Stimulated activated CD8-positive, alpha-beta memory T cell treated with anti-CD3 and anti-CD28 coated beads, Interleukin-12 subunit alpha, Interleukin-12 subunit beta, amount 100 ng/mL, for 1 hour (primary cell): ENCODE measurements around the gene CEP192.
"Not testable (repeated sequence)": the region's sequence is repeated elsewhere in the genome, so short reads cannot be mapped to it uniquely, and the experiment has no call there.

Experiments
- DNase-seq: peaks from one replicate; pipeline ENCODE4 v3.0.0-alpha.2; 2020; ENCODE audit warnings: low read depth

CEP192 gene

GRCh38 chr18:12990641-12990966 is 558 bp upstream of the CEP192 start:
- DNase-seq: no peak

- DNase-seq: no peak
Observed at GRCh38 chr18:12991821-12992179, 638 bp downstream of the CEP192 start.

- DNase-seq: no peak
Observed at GRCh38 chr18:12993439-12993838, 2.3 kb downstream of the CEP192 start.

GRCh38 chr18:12995424-12995823 is 4.3 kb downstream of the CEP192 start:
- DNase-seq: no peak

DNA sequence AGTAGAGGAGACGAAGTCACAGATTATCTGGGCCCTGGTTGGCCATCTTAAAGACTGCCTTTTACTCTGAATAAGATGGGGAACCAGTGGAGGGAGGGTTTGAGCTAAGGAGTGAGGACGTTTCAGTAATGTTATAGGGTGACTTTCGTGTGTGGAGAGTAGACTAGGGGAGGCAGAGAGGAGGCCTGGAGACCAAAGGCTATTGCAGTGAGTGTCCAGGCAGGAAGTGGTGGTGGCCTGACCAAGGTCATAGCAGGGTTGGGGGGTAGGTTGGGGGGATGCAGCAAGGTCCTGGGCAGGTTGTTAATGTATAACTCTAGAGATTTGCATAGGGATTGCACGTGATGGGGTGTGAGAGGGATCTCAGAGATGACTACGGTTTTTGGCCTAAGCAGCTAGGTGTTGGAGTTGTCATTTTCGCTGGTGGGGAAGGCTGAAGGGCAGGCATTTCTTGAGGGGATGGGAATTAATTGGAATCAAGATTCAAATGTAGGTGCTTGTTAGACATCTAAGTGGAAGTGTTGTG is 4.9 kb downstream of the CEP192 start:
- no peak for DNase-seq

DNA sequence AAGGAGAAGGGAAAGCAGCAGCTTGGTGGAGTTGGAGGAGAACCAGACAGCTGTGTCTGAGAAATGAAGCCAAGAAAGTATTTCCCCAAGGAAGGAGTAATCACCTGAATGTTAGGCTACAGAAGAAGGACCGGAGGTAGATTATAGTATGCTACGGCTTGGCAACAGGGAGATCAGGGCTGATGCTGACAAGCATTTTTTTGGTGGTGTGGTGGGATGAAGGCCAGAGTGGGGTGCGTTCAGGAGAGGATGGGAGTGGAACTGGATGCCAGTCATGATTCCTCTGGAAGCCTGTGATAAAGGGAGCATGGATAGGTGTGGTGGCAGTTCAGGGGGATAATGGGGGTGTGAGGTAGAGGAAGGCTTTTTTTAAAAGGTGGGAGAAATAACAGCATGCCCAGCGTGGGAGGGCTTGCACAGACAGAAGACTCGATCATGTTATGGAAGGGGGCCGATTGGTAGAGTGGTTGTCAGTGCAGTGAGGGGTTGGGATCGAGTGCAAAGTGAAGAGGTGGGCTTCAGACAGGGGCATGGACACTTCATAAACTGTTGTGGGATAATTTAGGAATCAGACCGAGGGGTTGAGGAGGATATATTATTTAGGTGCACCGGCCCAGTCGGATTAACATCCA is 5.6 kb downstream of the CEP192 start:
- DNase-seq: no peak

GRCh38 chr18:12997330-12997729 is 6.2 kb downstream of the CEP192 start:
- DNase-seq: not testable (repeated sequence)

DNA sequence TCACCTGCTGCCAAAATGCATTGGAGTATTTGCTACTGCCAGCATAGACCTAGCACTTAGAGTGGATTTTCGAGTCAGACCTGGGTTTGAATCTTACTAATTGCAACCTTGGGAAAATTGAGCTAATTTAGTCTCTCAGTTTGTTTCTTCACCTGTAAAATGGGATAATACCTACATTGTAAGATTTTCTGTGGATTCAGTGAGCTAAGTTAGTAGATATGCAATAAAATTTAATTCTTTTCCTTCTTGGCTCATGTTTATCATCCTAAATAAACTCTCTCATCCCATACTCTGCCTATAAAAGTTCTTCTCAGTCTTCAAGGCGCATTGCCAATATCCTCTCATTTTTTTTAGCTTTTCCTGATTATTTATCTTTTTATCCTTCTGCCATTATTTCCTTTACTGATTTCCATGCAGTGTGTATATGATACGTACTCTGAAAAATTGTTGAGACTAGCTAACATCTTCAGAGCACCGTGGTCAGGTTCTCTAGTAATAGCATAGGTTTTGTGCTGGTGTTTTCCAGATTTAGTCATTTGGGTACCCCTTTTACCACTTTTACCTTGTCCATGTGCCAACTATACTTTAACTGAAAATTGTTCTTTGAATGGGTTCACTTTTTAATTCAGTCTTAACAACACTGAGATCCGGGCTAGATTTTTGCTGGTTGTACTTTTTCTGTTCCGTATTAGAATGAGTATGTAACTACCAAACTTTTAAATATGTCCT is 7.3 kb downstream of the CEP192 start:
- DNase-seq: no peak

DNA sequence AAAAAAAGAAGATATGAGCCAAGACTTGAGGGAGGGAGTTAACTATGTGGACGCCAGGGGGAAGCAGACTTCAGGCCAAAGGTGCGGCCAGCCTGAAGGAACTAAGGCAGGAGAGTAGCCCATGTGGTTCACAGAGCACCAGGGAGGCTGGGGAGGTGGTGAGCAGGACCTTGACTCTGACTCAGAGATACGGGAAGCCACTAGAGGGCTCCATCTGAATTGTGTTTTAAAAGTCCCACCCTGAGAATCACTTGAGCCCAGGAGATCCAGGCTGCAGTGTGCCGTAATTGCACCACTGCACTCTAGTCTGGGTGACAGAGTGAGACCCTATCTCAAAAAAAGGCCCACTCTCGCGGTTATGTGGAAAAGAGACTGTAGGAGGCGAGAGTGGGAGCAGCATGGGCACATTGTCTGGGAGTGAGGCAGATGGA is 12.3 kb downstream of the CEP192 start:
- no peak for DNase-seq

GRCh38 chr18:13004396-13004795 is 13.2 kb downstream of the CEP192 start:
- DNase-seq: no peak

- DNase-seq: no peak
Observed at GRCh38 chr18:13005289-13005688, 14.1 kb downstream of the CEP192 start.

- DNase-seq: no peak
Observed at GRCh38 chr18:13006531-13007247, 15.5 kb downstream of the CEP192 start.

GRCh38 chr18:13007248-13007560 is 16.0 kb downstream of the CEP192 start:
- no peak for DNase-seq

- DNase-seq: no peak
Observed at GRCh38 chr18:13011719-13012118, 20.6 kb downstream of the CEP192 start.

- no peak for DNase-seq
Observed at GRCh38 chr18:13014232-13014631, 23.1 kb downstream of the CEP192 start.

- no peak for DNase-seq
Observed at GRCh38 chr18:13014818-13015217, 23.7 kb downstream of the CEP192 start.

- DNase-seq: no peak
Observed at GRCh38 chr18:13017247-13017875, 26.2 kb downstream of the CEP192 start.

GRCh38 chr18:13018374-13018773 is 27.2 kb downstream of the CEP192 start:
- no peak for DNase-seq

GRCh38 chr18:13019301-13019700 is 28.1 kb downstream of the CEP192 start:
- no peak for DNase-seq

DNA sequence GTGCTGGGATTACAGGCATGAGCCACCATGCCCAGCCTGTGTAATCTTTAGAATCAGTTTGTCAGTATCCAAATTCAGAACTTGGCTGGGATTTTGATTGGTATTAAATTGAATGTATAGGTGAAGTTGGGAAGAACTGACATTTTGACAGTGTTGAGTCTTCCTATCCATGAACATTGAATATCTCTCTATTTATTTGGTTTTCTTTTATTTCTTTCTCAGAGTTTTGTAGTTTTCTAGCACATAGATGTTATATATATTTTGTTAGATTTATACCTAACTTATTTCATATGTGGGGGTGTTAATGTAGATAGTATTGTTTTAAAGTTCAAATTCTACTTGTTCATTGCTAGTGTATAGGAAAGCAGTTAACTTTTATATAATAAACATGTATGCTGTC is 31.5 kb downstream of the CEP192 start:
- DNase-seq: no peak

DNA sequence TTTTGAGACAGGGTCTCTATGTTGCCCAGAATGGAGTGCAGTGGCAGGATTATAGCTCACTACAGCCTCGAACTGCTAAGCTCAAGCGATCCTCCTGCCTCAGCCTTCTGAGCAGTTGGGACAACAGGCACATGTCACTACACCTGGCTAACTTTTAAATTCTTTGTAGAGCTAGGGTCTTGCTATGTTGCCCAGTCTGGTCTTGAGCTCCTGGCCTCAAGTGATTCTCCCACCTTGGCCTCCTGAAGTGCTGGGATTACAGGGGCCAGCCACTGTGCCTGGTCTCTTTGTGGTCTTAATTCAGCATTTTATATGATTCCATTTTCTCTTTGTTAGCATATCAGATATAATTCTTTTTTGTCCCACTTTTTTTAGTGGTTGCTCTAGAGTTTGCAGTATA is 34.1 kb downstream of the CEP192 start:
- DNase-seq: no peak

DNA sequence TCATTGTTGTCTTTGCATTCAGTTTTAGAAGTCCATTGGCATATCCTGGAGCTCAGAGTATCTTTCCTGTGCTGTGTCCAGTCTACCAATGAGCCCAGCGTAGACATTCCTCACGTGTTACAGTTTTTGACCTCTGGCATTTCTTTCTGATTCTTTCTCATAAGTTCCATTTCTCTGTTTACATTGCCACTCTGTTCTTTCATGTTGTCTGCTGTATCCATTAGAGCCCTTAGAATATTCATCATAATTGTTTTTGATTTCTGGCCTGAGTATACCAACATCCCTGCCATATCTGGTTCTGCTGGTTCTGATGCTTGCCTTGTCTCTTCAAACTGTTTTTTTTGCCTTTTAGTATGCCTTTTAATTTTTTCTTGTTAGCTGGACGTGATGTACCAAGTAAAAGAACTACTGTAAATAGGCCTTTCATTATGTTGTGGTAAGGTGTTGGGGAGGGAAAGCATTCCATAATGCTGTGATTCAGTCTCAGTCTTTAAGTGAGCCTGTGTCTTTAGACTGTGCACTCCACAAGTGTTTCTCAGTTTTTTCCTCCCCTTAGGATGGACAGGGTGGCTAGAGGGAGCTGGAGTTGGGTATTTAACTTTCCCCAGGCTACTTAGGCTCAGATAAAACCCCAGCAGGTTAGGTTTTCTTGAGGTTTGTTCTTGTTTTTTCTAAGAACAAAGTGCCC is 35.6 kb downstream of the CEP192 start:
- no peak for DNase-seq
